Trophoblast cell (in vitro differentiated cells and primary cell): Measurements from ENCODE around the gene FCN1.

Experiments used
- DNase-seq, 2 donors: peaks; one replicate each; pipeline ENCODE4 v3.0.0-alpha.2; 2016
- H2AFZ ChIP-seq: 2 replicates; pipeline ENCODE4 v1.6.1; 2013; ENCODE audit warnings: low read length, moderate library complexity, mild to moderate bottlenecking; ENCODE audit not compliant: insufficient read depth, poor library complexity
- H2AK5ac ChIP-seq: 2 replicates; pipeline ENCODE4 v1.6.1; 2013; ENCODE audit warnings: mild to moderate bottlenecking, low read length
- H2BK120ac ChIP-seq: 2 replicates; pipeline ENCODE4 v1.6.1; 2013; ENCODE audit warnings: low read length, mild to moderate bottlenecking, moderate library complexity; ENCODE audit not compliant: insufficient read depth, poor library complexity
- H2BK12ac ChIP-seq: 2 replicates; pipeline ENCODE4 v1.6.1; 2013; ENCODE audit warnings: mild to moderate bottlenecking, low read length, moderate library complexity
- H2BK5ac ChIP-seq: 2 replicates; pipeline ENCODE4 v1.6.1; 2013; ENCODE audit warnings: low read length, low read depth, moderate library complexity, mild to moderate bottlenecking; ENCODE audit not compliant: poor library complexity
- H3K14ac ChIP-seq: 2 replicates; pipeline ENCODE4 v1.6.1; 2013; ENCODE audit warnings: mild to moderate bottlenecking, low read length
- H3K18ac ChIP-seq: 2 replicates; pipeline ENCODE4 v1.6.1; 2013; ENCODE audit warnings: mild to moderate bottlenecking, low read length
- H3K23ac ChIP-seq: 2 replicates; pipeline ENCODE4 v1.6.1; 2013; ENCODE audit warnings: low read length
- H3K27ac ChIP-seq: 2 replicates; pipeline ENCODE4 v1.5.1; 2013; ENCODE audit warnings: low read depth, mild to moderate bottlenecking, inconsistent platforms, low read length, moderate library complexity
- H3K27me3 ChIP-seq: 2 replicates; pipeline ENCODE4 v1.6.1; 2013; ENCODE audit warnings: inconsistent platforms, mild to moderate bottlenecking, low read length, moderate library complexity; ENCODE audit not compliant: insufficient read depth
- H3K36me3 ChIP-seq, 2 experiments: 1 replicate in 1 of 2; 2 replicates in 1 of 2; pipeline ENCODE4 v1.6.1; 2013; ENCODE audit warnings: low read length in 2 of 2, mild to moderate bottlenecking in 2 of 2, moderate library complexity in 1 of 2; ENCODE audit not compliant: insufficient read depth in 2 of 2, control insufficient read depth in 1 of 2
- H3K4ac ChIP-seq: 2 replicates; pipeline ENCODE4 v1.6.1; 2013; ENCODE audit warnings: low read depth, mild to moderate bottlenecking, low read length, moderate library complexity
- H3K4me1 ChIP-seq, 2 experiments: 1 replicate in 1 of 2; 2 replicates in 1 of 2; pipeline ENCODE4 v1.6.1; 2013; ENCODE audit warnings: low read length in 2 of 2, mild to moderate bottlenecking in 2 of 2, moderate library complexity in 1 of 2; ENCODE audit not compliant: insufficient read depth in 2 of 2, control insufficient read depth in 1 of 2
- H3K4me2 ChIP-seq: 2 replicates; pipeline ENCODE4 v1.6.1; 2013; ENCODE audit warnings: inconsistent platforms, mild to moderate bottlenecking, low read length, moderate library complexity
- H3K4me3 ChIP-seq: 2 replicates; pipeline ENCODE4 v1.5.1; 2013; ENCODE audit warnings: mild to moderate bottlenecking, low read depth, low read length, inconsistent platforms
- H3K79me1 ChIP-seq: one replicate; pipeline ENCODE4 v1.6.1; 2013; ENCODE audit warnings: low read length
- H3K79me2 ChIP-seq: 2 replicates; pipeline ENCODE4 v1.6.1; 2013; ENCODE audit warnings: low read length, mild to moderate bottlenecking; ENCODE audit not compliant: control insufficient read depth, insufficient read depth, poor library complexity
- H3K9ac ChIP-seq: 2 replicates; pipeline ENCODE4 v1.6.1; 2013; ENCODE audit warnings: mild to moderate bottlenecking, low read length
- H3K9me3 ChIP-seq: 2 replicates; pipeline ENCODE4 v1.6.1; 2013; ENCODE audit warnings: low read depth, mild to moderate bottlenecking, control low read depth, inconsistent platforms, low read length; ENCODE audit not compliant: insufficient read depth
- H4K12ac ChIP-seq: 2 replicates; pipeline ENCODE4 v1.6.1; 2013; ENCODE audit warnings: low read depth, mild to moderate bottlenecking, low read length, moderate library complexity
- H4K8ac ChIP-seq: 2 replicates; pipeline ENCODE4 v1.6.1; 2013; ENCODE audit warnings: low read depth, mild to moderate bottlenecking, low read length, moderate library complexity
- H4K91ac ChIP-seq: one replicate; pipeline ENCODE4 v1.6.1; 2013; ENCODE audit warnings: low read depth, mild to moderate bottlenecking, low read length, moderate library complexity
- WGBS: extraction: QIAGEN DNeasy Blood & Tissue Kit; methylation state at CpG from one replicate; pipeline ENCODE4 v1.1.7; 2013; ENCODE audit warnings: missing lambda C conversion rate; ENCODE audit not compliant: insufficient read length, insufficient coverage; ENCODE audit errors: extremely low coverage; 5-methylcytosine and 5-hydroxymethylcytosine counted together

FCN1 gene

GRCh38 chr9:134918646-134919045 lies 934 bp upstream of the FCN1 start:
- no peak overlapping the region for H4K91ac ChIP-seq
- peaks cover 12% of the 10 kb centered on the region for H3K9me3 ChIP-seq
- no peak overlapping the region for H2BK120ac ChIP-seq
- DNase-seq: no peak
- H3K18ac ChIP-seq: no peak overlapping the region
- no peaks in the 10 kb centered on the region for H3K36me3 ChIP-seq
- H3K4me1 ChIP-seq: no peaks in the 10 kb centered on the region
- no peaks in the 10 kb centered on the region for H3K27me3 ChIP-seq
- H3K23ac ChIP-seq: no peak overlapping the region
- no peak overlapping the region for H2BK12ac ChIP-seq
- no peak overlapping the region for H4K12ac ChIP-seq
- H3K4ac ChIP-seq: no peak overlapping the region
- no peak overlapping the region for H3K4me2 ChIP-seq
- H4K8ac ChIP-seq: no peak overlapping the region
- no peak overlapping the region for H2AFZ ChIP-seq
- H2BK5ac ChIP-seq: no peak overlapping the region
- no peak overlapping the region for H3K14ac ChIP-seq
- no peak overlapping the region for H3K27ac ChIP-seq
- H2AK5ac ChIP-seq: no peak overlapping the region
- no peaks in the 10 kb centered on the region for H3K79me2 ChIP-seq
- H3K4me3 ChIP-seq: no peak overlapping the region
- H3K9ac ChIP-seq: no peak overlapping the region
- H3K79me1 ChIP-seq: no peaks in the 10 kb centered on the region
- no CpG with 5 or more reads among the region's 10 CpGs for WGBS

GRCh38 chr9:134916161-134916665 lies 1.5 kb downstream of the FCN1 start:
- H2BK120ac ChIP-seq: no peak overlapping the region
- no peak overlapping the region for H2BK5ac ChIP-seq
- H3K79me2 ChIP-seq: no peaks in the 10 kb centered on the region
- H3K79me1 ChIP-seq: no peaks in the 10 kb centered on the region
- H3K4me2 ChIP-seq: no peak overlapping the region
- no peak overlapping the region for H2AK5ac ChIP-seq
- H3K9me3 ChIP-seq: peaks cover 11% of the 10 kb centered on the region
- H2AFZ ChIP-seq: no peak overlapping the region
- no peak overlapping the region for H3K4ac ChIP-seq
- no peak overlapping the region for H3K14ac ChIP-seq
- H4K91ac ChIP-seq: no peak overlapping the region
- no peak overlapping the region for H3K18ac ChIP-seq
- no peaks in the 10 kb centered on the region for H3K4me1 ChIP-seq
- no peak overlapping the region for H4K8ac ChIP-seq
- H2BK12ac ChIP-seq: no peak overlapping the region
- no peak overlapping the region for H3K9ac ChIP-seq
- H3K27me3 ChIP-seq: no peaks in the 10 kb centered on the region
- no peak for DNase-seq
- H3K4me3 ChIP-seq: no peak overlapping the region
- no peaks in the 10 kb centered on the region for H3K36me3 ChIP-seq
- H3K27ac ChIP-seq: no peak overlapping the region
- WGBS: no CpG with 5 or more reads among the region's 8 CpGs
- no peak overlapping the region for H3K23ac ChIP-seq
- H4K12ac ChIP-seq: no peak overlapping the region

GRCh38 chr9:134915046-134915985 lies 2.4 kb downstream of the FCN1 start:
- no peak overlapping the region for H3K14ac ChIP-seq

GRCh38 chr9:134914501-134914834 lies 3.2 kb downstream of the FCN1 start:
- Histone ChIP-seq H3K14ac (no peak overlapping the region), H4K91ac (no peak overlapping the region), H3K9ac (no peak overlapping the region), H3K79me1 (no peaks in the 10 kb centered on the region), H3K4me2 (no peak overlapping the region), H2BK5ac (no peak overlapping the region), H3K27me3 (no peaks in the 10 kb centered on the region), H2AFZ (no peak overlapping the region), H3K27ac (no peak overlapping the region), H3K4me1 (no peaks in the 10 kb centered on the region), H4K8ac (no peak overlapping the region), H3K79me2 (no peaks in the 10 kb centered on the region), H2AK5ac (no peak overlapping the region), H2BK12ac (no peak overlapping the region), H3K18ac (no peak overlapping the region), H3K9me3 (peaks cover 11% of the 10 kb centered on the region), H3K36me3 (no peaks in the 10 kb centered on the region), H4K12ac (no peak overlapping the region), H2BK120ac (no peak overlapping the region), H3K4ac (no peak overlapping the region), H3K4me3 (no peak overlapping the region), H3K23ac (no peak overlapping the region)
- no CpG with 5 or more reads among the region's 7 CpGs for WGBS
- DNase-seq: no peak

More at GRCh38 chr9:134915046-134915985, 2.4 kb downstream of the FCN1 start:
- H2AFZ ChIP-seq: no peak overlapping the region
- no peak overlapping the region for H3K23ac ChIP-seq
- H2BK120ac ChIP-seq: no peak overlapping the region
- WGBS: no CpG with 5 or more reads among the region's 26 CpGs
- H3K27ac ChIP-seq: no peak overlapping the region
- no peak overlapping the region for H3K18ac ChIP-seq
- no peak overlapping the region for H2AK5ac ChIP-seq
- no peak overlapping the region for H2BK5ac ChIP-seq
- H3K4me2 ChIP-seq: no peak overlapping the region
- H3K79me2 ChIP-seq: no peaks in the 10 kb centered on the region
- no peak for DNase-seq
- H3K9ac ChIP-seq: no peak overlapping the region
- H3K9me3 ChIP-seq: peaks cover 11% of the 10 kb centered on the region
- no peak overlapping the region for H4K12ac ChIP-seq
- H3K4me1 ChIP-seq: no peaks in the 10 kb centered on the region
- no peak overlapping the region for H4K8ac ChIP-seq
- no peak overlapping the region for H2BK12ac ChIP-seq
- no peak overlapping the region for H3K4me3 ChIP-seq
- H4K91ac ChIP-seq: no peak overlapping the region
- H3K4ac ChIP-seq: no peak overlapping the region
- H3K36me3 ChIP-seq: no peaks in the 10 kb centered on the region
- H3K27me3 ChIP-seq: no peaks in the 10 kb centered on the region
- no peaks in the 10 kb centered on the region for H3K79me1 ChIP-seq
